HG03060 (cell line): ENCODE data around the gene CLTCL1.
"Not testable (repeated sequence)": the region's sequence is repeated elsewhere in the genome, so short reads cannot be mapped to it uniquely, and the experiment has no call there.

Experiments used
- ATAC-seq: cut with Tn5 transposase; IDR thresholded peaks from one replicate; pipeline ENCODE4 v1.9.1; 2021; ENCODE audit warnings: low read depth, moderate number of reproducible peaks; ENCODE audit not compliant: unreplicated experiment

Gene CLTCL1

GRCh38 chr22:19158649-19159048 is 132.9 kb downstream of the CLTCL1 start:
- not testable (repeated sequence) for ATAC-seq

GRCh38 chr22:19156109-19156508 is 135.4 kb downstream of the CLTCL1 start:
- ATAC-seq, result not testable (repeated sequence)

GRCh38 chr22:19152942-19153883 is 138.3 kb downstream of the CLTCL1 start:
- no peak for ATAC-seq

GRCh38 chr22:19151329-19152191 is 140.0 kb downstream of the CLTCL1 start:
- no peak for ATAC-seq

- no peak for ATAC-seq
Measured at GRCh38 chr22:19150482-19151328, 140.8 kb downstream of the CLTCL1 start.

- ATAC-seq, result no peak
Measured at GRCh38 chr22:19149991-19150390, 141.5 kb downstream of the CLTCL1 start, which contains the start of gene GSC2. GSC2 (minus strand) TSS chr22:19150292; CDS start chr22:19150283, 9 bp downstream.

- ATAC-seq, result no peak
Measured at GRCh38 chr22:19149047-19149883, 142.3 kb downstream of the CLTCL1 start.

GRCh38 chr22:19148417-19149046 is 143.0 kb downstream of the CLTCL1 start:
- ATAC-seq, result no peak

GRCh38 chr22:19147195-19147780 is 144.2 kb downstream of the CLTCL1 start:
- ATAC-seq, result no peak

- ATAC-seq, result no peak
Measured at GRCh38 chr22:19146215-19146968, 145.1 kb downstream of the CLTCL1 start.

- ATAC-seq, result no peak
Measured at GRCh38 chr22:19143967-19144400, 147.5 kb downstream of the CLTCL1 start.

GRCh38 chr22:19143212-19143611 is 148.3 kb downstream of the CLTCL1 start:
- no peak for ATAC-seq

- no peak for ATAC-seq
Measured at GRCh38 chr22:19142394-19142793, 149.1 kb downstream of the CLTCL1 start.

- ATAC-seq, result no peak
Measured at GRCh38 chr22:19139974-19140373, 151.5 kb downstream of the CLTCL1 start.

- ATAC-seq, result no peak
Measured at GRCh38 chr22:19139001-19139356, 152.5 kb downstream of the CLTCL1 start.

- ATAC-seq, result no peak
Measured at GRCh38 chr22:19138217-19139000, 153.1 kb downstream of the CLTCL1 start.
